H9 (cell line): ENCODE measurements around the gene SFN. TPM values are rescaled to one million over a fixed set of nuclear protein-coding genes. Genes with fewer than 3 reads are reported as not detected.

ENCODE experiments used
- DNase-seq: peaks from one replicate; pipeline ENCODE4 v3.0.0-alpha.2; 2017
- H2AFZ ChIP-seq: one replicate; pipeline ENCODE4 v1.6.1; 2013; ENCODE audit warnings: mild to moderate bottlenecking, low read length, control low read depth, moderate library complexity
- H2AK5ac ChIP-seq: 2 replicates; pipeline ENCODE4 v1.6.1; 2013; ENCODE audit warnings: low read length, control low read depth, mixed read lengths; ENCODE audit not compliant: insufficient read length
- H2BK120ac ChIP-seq: one replicate; pipeline ENCODE4 v1.6.1; 2013; ENCODE audit warnings: low read depth, mild to moderate bottlenecking, low read length, control low read depth, inconsistent platforms; ENCODE audit not compliant: poor library complexity, severe bottlenecking
- H2BK12ac ChIP-seq: 2 replicates; pipeline ENCODE4 v1.6.1; 2013; ENCODE audit warnings: low read length, control low read depth, mixed read lengths, low read depth; ENCODE audit not compliant: insufficient read length
- H2BK15ac ChIP-seq: 2 replicates; pipeline ENCODE4 v1.6.1; 2013; ENCODE audit warnings: low read depth, low read length, control low read depth
- H2BK20ac ChIP-seq: one replicate; pipeline ENCODE4 v1.6.1; 2013; ENCODE audit warnings: low read depth, mild to moderate bottlenecking, low read length, control low read depth, inconsistent platforms; ENCODE audit not compliant: poor library complexity, severe bottlenecking
- H2BK5ac ChIP-seq: 2 replicates; pipeline ENCODE4 v1.6.1; 2013; ENCODE audit warnings: low read length, control low read depth, mixed read lengths; ENCODE audit not compliant: insufficient read length
- H3K14ac ChIP-seq: 2 replicates; pipeline ENCODE4 v1.6.1; 2013; ENCODE audit warnings: low read length, control low read depth; ENCODE audit not compliant: insufficient read depth
- H3K18ac ChIP-seq: 2 replicates; pipeline ENCODE4 v1.6.1; 2013; ENCODE audit warnings: low read depth, mild to moderate bottlenecking, mixed read lengths, low read length, control low read depth; ENCODE audit not compliant: insufficient read length
- H3K23ac ChIP-seq: 2 replicates; pipeline ENCODE4 v1.6.1; 2013; ENCODE audit warnings: low read length, control low read depth, mixed read lengths, low read depth; ENCODE audit not compliant: insufficient read length
- H3K23me2 ChIP-seq: 2 replicates; pipeline ENCODE4 v1.6.1; 2013; ENCODE audit warnings: low read depth, mild to moderate bottlenecking, mixed read lengths, low read length, control low read depth; ENCODE audit not compliant: insufficient read length, poor library complexity, severe bottlenecking
- H3K27ac ChIP-seq: 2 replicates; pipeline ENCODE4 v1.5.1; 2013; ENCODE audit warnings: low read length, control low read depth, mixed read lengths, low read depth; ENCODE audit not compliant: insufficient read length
- H3K27me3 ChIP-seq: 2 replicates; pipeline ENCODE4 v1.6.1; 2013; ENCODE audit warnings: low read length, control low read depth, inconsistent platforms; ENCODE audit not compliant: insufficient read depth
- H3K4ac ChIP-seq: 2 replicates; pipeline ENCODE4 v1.6.1; 2013; ENCODE audit warnings: low read depth, mild to moderate bottlenecking, control low read depth, inconsistent platforms, low read length, moderate library complexity
- H3K4me1 ChIP-seq: 2 replicates; pipeline ENCODE4 v1.6.1; 2013; ENCODE audit warnings: low read length, control low read depth, inconsistent platforms; ENCODE audit not compliant: insufficient read depth
- H3K4me2 ChIP-seq: 2 replicates; pipeline ENCODE4 v1.6.1; 2013; ENCODE audit warnings: low read length, control low read depth, mixed read lengths; ENCODE audit not compliant: insufficient read length, insufficient read depth
- H3K56ac ChIP-seq: 2 replicates; pipeline ENCODE4 v1.6.1; 2013; ENCODE audit warnings: low read depth, mild to moderate bottlenecking, mixed read lengths, low read length, control low read depth; ENCODE audit not compliant: insufficient read length
- H3K79me1 ChIP-seq: 2 replicates; pipeline ENCODE4 v1.6.1; 2013; ENCODE audit warnings: low read depth, mild to moderate bottlenecking, moderate library complexity, low read length, control low read depth, inconsistent platforms; ENCODE audit not compliant: insufficient read depth, poor library complexity, severe bottlenecking
- H3K79me2 ChIP-seq: 2 replicates; pipeline ENCODE4 v1.6.1; 2013; ENCODE audit warnings: low read length, control low read depth, inconsistent platforms; ENCODE audit not compliant: insufficient read depth
- H3K9ac ChIP-seq: 2 replicates; pipeline ENCODE4 v1.6.1; 2013; ENCODE audit warnings: low read length, control low read depth, mixed read lengths; ENCODE audit not compliant: insufficient read length; ENCODE audit errors: extremely low read depth
- H3K9me3 ChIP-seq: one replicate; pipeline ENCODE4 v1.6.1; 2013; ENCODE audit warnings: low read depth, low read length, inconsistent platforms; ENCODE audit not compliant: control insufficient read depth
- H3T11ph ChIP-seq: one replicate; pipeline ENCODE4 v1.6.1; 2013; ENCODE audit warnings: mild to moderate bottlenecking, low read length, control low read depth, inconsistent platforms
- H4K20me1 ChIP-seq: one replicate; pipeline ENCODE4 v1.6.1; 2013; ENCODE audit not compliant: control insufficient read depth, insufficient read length, insufficient read depth
- H4K5ac ChIP-seq: 2 replicates; pipeline ENCODE4 v1.6.1; 2013; ENCODE audit warnings: low read depth, mild to moderate bottlenecking, mixed read lengths, low read length, control low read depth; ENCODE audit not compliant: insufficient read length
- H4K8ac ChIP-seq: replicated peaks from 2 replicates; pipeline ENCODE4 v1.6.1; 2013; ENCODE audit warnings: low read length, control low read depth, mixed read lengths, low read depth; ENCODE audit not compliant: insufficient read length
- H4K91ac ChIP-seq: 2 replicates; pipeline ENCODE4 v1.6.1; 2013; ENCODE audit warnings: low read depth, mild to moderate bottlenecking, moderate library complexity, mixed read lengths, low read length, control low read depth; ENCODE audit not compliant: insufficient read length
- H3K27ac Mint-ChIP-seq, 3 experiments: 2 replicates in 2 of 3; 3 replicates in 1 of 3; pipeline ENCODE4 v1.8.0; 2020 to 2021; ENCODE audit warnings: mixed read lengths in 3 of 3, mild to moderate bottlenecking in 1 of 3, moderate library complexity in 1 of 3
- H3K27me3 Mint-ChIP-seq: 2 replicates; pipeline ENCODE4 v1.8.0; 2021; ENCODE audit warnings: low read depth, mild to moderate bottlenecking, moderate library complexity, mixed read lengths
- H3K36me3 Mint-ChIP-seq, 3 experiments: 2 replicates in 2 of 3; 3 replicates in 1 of 3; pipeline ENCODE4 v1.8.0; 2020 to 2021; ENCODE audit warnings: low read depth in 3 of 3, mixed read lengths in 3 of 3; ENCODE audit not compliant: insufficient read depth in 1 of 3
- H3K4me1 Mint-ChIP-seq, 2 experiments: 2 replicates each; pipeline ENCODE4 v1.8.0; 2020; ENCODE audit warnings: mixed read lengths in 2 of 2
- H3K4me3 Mint-ChIP-seq, 2 experiments: 2 replicates in 1 of 2; 3 replicates in 1 of 2; pipeline ENCODE4 v1.8.0; 2020 to 2021; ENCODE audit warnings: mild to moderate bottlenecking in 2 of 2, mixed read lengths in 2 of 2, moderate library complexity in 1 of 2
- H3K9me3 Mint-ChIP-seq, 2 experiments: 2 replicates in 1 of 2; 3 replicates in 1 of 2; pipeline ENCODE4 v1.8.0; 2020; ENCODE audit warnings: mild to moderate bottlenecking in 2 of 2, mixed read lengths in 2 of 2, moderate library complexity in 1 of 2
- WGBS: extraction: QIAGEN DNeasy Blood & Tissue Kit; methylation state at CpG from one replicate; pipeline ENCODE4 v1.1.7; 2013; ENCODE audit warnings: missing lambda C conversion rate, low lambda C conversion rate, mixed read lengths; ENCODE audit not compliant: insufficient read length; ENCODE audit errors: extremely low coverage; 5-methylcytosine and 5-hydroxymethylcytosine counted together
- total RNA-seq: library from RNA; stranded (reverse); gene quantifications from 2 replicates; pipeline ENCODE4 v1.2.1, GENCODE V29; 2021
- TF ChIP-seq, protein P1 (sequence below): fragments of 200-600 bp; sonication (generic); conservative IDR thresholded peaks from 3 replicates; pipeline ENCODE4 v1.8.0; 2021; ENCODE audit warnings: antibody characterized with exemption, mild to moderate bottlenecking

The SFN gene
- total RNA-seq, 1 experiment from 2014 or later = 4.3 TPM

- no peak overlapping the region for H3K27ac Mint-ChIP-seq
- no CpG with 5 or more reads among the region's 2 CpGs for WGBS
- H3K4me1 Mint-ChIP-seq = no peaks in the 10 kb centered on the region
Observed at GRCh38 chr1:26912147-26912490, 49.2 kb downstream of the SFN start.

More at GRCh38 chr1:26912147-26912490, 49.2 kb downstream of the SFN start:
- Histone ChIP-seq H3K79me1 (no peaks in the 10 kb centered on the region), H4K5ac (no peak overlapping the region), H2BK12ac (no peak overlapping the region), H3K14ac (no peak overlapping the region), H3T11ph (no peak overlapping the region), H2BK5ac (no peak overlapping the region), H3K79me2 (no peaks in the 10 kb centered on the region), H2AK5ac (no peak overlapping the region), H3K4me2 (no peak overlapping the region), H3K27me3 (no peaks in the 10 kb centered on the region), H3K27ac (no peak overlapping the region), H3K4me1 (no peaks in the 10 kb centered on the region), H4K91ac (no peak overlapping the region), H2BK120ac (no peak overlapping the region), H3K23me2 (peaks cover 3% of the 10 kb centered on the region), H2BK20ac (no peak overlapping the region), H2BK15ac (no peak overlapping the region), H2AFZ (no peak overlapping the region), H3K18ac (no peak overlapping the region), H4K20me1 (no peaks in the 10 kb centered on the region), H3K4ac (no peak overlapping the region), H3K23ac (no peak overlapping the region), H3K9me3 (no peaks in the 10 kb centered on the region), H4K8ac (no peak overlapping the region), H3K9ac (no peak overlapping the region), H3K56ac (no peak overlapping the region)
- no peaks in the 10 kb centered on the region for H3K9me3 Mint-ChIP-seq
- peaks cover 10% of the 10 kb centered on the region for H3K27me3 Mint-ChIP-seq
- DNase-seq = no peak
- TF ChIP-seq, protein P1, sequence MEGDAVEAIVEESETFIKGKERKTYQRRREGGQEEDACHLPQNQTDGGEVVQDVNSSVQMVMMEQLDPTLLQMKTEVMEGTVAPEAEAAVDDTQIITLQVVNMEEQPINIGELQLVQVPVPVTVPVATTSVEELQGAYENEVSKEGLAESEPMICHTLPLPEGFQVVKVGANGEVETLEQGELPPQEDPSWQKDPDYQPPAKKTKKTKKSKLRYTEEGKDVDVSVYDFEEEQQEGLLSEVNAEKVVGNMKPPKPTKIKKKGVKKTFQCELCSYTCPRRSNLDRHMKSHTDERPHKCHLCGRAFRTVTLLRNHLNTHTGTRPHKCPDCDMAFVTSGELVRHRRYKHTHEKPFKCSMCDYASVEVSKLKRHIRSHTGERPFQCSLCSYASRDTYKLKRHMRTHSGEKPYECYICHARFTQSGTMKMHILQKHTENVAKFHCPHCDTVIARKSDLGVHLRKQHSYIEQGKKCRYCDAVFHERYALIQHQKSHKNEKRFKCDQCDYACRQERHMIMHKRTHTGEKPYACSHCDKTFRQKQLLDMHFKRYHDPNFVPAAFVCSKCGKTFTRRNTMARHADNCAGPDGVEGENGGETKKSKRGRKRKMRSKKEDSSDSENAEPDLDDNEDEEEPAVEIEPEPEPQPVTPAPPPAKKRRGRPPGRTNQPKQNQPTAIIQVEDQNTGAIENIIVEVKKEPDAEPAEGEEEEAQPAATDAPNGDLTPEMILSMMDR = no peak
- no peaks in the 10 kb centered on the region for H3K36me3 Mint-ChIP-seq
- no peak overlapping the region for H3K4me3 Mint-ChIP-seq
